KMS-11 (cell line): ENCODE data around the gene NUDCD3.

ENCODE experiments used
- H2AFZ ChIP-seq: fragments of 200-600 bp; sonication (generic); 2 replicates; pipeline ENCODE4 v1.6.1; 2016; ENCODE audit warnings: antibody characterized with exemption, mixed run types, low read depth
- H3K27ac ChIP-seq: fragments of 200-600 bp; sonication (generic); 2 replicates; pipeline ENCODE4 v1.6.1; 2016; ENCODE audit warnings: mild to moderate bottlenecking, mixed run types
- H3K27me3 ChIP-seq: fragments of 200-600 bp; sonication (generic); 2 replicates; pipeline ENCODE4 v1.6.1; 2017; ENCODE audit warnings: mild to moderate bottlenecking, low read depth, mixed run types, moderate library complexity; ENCODE audit not compliant: insufficient read depth
- H3K36me3 ChIP-seq: fragments of 200-600 bp; sonication (generic); 2 replicates; pipeline ENCODE4 v1.6.1; 2017; ENCODE audit warnings: mild to moderate bottlenecking, mixed run types; ENCODE audit not compliant: insufficient read depth
- H3K4me1 ChIP-seq: fragments of 200-600 bp; sonication (generic); 2 replicates; pipeline ENCODE4 v1.6.1; 2016; ENCODE audit warnings: mild to moderate bottlenecking, low read depth, mixed run types; ENCODE audit not compliant: poor library complexity, severe bottlenecking
- H3K4me2 ChIP-seq: fragments of 200-600 bp; sonication (generic); 2 replicates; pipeline ENCODE4 v1.7.0; 2016; ENCODE audit warnings: mild to moderate bottlenecking, mixed run types
- H3K4me3 ChIP-seq: fragments of 200-600 bp; sonication (generic); IDR thresholded peaks from 2 replicates; pipeline ENCODE4 v1.6.1; 2017; ENCODE audit warnings: low read depth, low read length, mixed read lengths; ENCODE audit not compliant: insufficient read depth
- H3K79me2 ChIP-seq: fragments of 200-600 bp; sonication (generic); 2 replicates; pipeline ENCODE4 v1.6.1; 2016; ENCODE audit warnings: low read depth, mixed run types; ENCODE audit not compliant: insufficient read depth
- H3K9ac ChIP-seq: fragments of 200-600 bp; sonication (generic); 2 replicates; pipeline ENCODE4 v1.6.1; 2016; ENCODE audit warnings: mild to moderate bottlenecking, mixed run types
- H4K20me1 ChIP-seq: fragments of 200-600 bp; sonication (generic); 2 replicates; pipeline ENCODE4 v1.6.1; 2016; ENCODE audit warnings: mild to moderate bottlenecking, mixed run types; ENCODE audit not compliant: insufficient read depth
- TF ChIP-seq, protein P1 (sequence below): fragments of 200-600 bp; sonication (generic); conservative IDR thresholded peaks from 2 replicates; pipeline ENCODE4 v1.6.1; 2017; ENCODE audit warnings: low read depth, mild to moderate bottlenecking, antibody characterized with exemption, low read length, moderate library complexity, mixed read lengths

The NUDCD3 gene

DNA sequence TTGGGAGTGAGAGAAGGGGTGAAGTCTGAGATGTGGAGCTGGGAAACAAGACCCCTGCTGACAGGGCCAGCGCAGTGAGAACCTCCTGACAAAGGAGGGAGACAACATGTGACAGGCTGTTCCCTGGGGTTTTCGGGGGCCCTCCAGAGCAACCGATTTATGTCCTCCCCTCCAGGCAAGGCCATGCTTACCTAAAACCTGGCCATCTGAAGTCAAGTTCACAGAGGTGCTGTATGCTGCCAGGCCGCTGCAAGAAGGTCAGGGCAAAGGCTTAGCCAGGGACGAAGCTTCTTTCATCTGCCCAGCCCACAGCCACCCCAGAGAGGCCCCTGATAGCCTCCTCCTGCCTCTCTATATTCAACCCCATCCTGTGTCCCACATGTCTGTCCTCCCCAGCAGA is 30.1 kb upstream of the NUDCD3 start:
- Histone ChIP-seq H3K27me3 (no peaks in the 10 kb centered on the region), H3K4me3 (no peak overlapping the region), H3K4me2 (no peak overlapping the region), H2AFZ (no peak overlapping the region), H3K79me2 (no peaks in the 10 kb centered on the region), H3K36me3 (no peaks in the 10 kb centered on the region), H3K9ac (no peak overlapping the region), H3K27ac (no peak overlapping the region), H4K20me1 (no peaks in the 10 kb centered on the region), H3K4me1 (no peaks in the 10 kb centered on the region)
- TF ChIP-seq, protein P1, sequence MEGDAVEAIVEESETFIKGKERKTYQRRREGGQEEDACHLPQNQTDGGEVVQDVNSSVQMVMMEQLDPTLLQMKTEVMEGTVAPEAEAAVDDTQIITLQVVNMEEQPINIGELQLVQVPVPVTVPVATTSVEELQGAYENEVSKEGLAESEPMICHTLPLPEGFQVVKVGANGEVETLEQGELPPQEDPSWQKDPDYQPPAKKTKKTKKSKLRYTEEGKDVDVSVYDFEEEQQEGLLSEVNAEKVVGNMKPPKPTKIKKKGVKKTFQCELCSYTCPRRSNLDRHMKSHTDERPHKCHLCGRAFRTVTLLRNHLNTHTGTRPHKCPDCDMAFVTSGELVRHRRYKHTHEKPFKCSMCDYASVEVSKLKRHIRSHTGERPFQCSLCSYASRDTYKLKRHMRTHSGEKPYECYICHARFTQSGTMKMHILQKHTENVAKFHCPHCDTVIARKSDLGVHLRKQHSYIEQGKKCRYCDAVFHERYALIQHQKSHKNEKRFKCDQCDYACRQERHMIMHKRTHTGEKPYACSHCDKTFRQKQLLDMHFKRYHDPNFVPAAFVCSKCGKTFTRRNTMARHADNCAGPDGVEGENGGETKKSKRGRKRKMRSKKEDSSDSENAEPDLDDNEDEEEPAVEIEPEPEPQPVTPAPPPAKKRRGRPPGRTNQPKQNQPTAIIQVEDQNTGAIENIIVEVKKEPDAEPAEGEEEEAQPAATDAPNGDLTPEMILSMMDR, result no peak

DNA sequence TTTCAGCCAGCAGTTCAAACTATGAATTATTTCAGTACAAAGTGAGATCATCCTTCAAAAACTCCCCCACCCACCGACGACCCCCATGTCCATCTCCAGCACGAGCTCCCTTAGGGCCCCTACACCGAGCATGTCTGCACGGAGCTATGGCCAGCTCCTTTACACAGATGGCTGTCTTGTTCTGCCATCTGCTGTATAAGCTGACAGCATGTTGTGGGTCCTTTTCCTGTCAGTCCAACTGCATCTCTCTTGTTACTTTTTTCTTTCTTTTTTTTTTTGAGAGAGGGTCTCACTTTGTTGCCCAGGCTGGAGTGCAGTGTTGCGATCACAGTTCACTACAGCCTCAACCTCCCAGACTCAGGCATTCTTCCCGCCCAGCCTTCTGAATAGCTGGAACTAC is 29.1 kb upstream of the NUDCD3 start:
- Histone ChIP-seq H3K27me3 (no peaks in the 10 kb centered on the region), H4K20me1 (no peaks in the 10 kb centered on the region), H2AFZ (no peak overlapping the region)

DNA sequence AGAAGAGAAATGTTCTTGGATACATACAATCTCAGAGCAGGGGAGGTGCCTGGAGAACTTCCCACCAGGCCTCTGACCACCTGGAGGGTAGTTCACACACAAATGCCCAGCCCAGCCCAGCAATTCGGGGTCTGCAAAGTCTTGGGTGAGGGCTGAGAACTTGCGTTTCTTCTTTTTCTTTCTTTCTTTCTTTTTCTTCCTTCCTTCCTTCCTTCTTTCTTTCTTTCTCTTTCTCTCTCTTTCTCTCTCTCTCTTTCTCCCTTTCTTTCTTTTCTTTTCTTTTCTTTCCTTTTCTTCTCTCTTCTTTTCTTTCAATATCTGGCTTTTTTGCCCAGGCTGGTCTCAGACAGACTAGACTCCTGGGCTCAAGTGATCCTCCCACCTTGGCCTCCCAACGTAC is 28.3 kb upstream of the NUDCD3 start:
- H3K4me3 ChIP-seq, result no peak overlapping the region
- no peaks in the 10 kb centered on the region for H4K20me1 ChIP-seq
- H3K79me2 ChIP-seq, result no peaks in the 10 kb centered on the region
- no peaks in the 10 kb centered on the region for H3K4me1 ChIP-seq
- no peak overlapping the region for H2AFZ ChIP-seq
- TF ChIP-seq, protein P1, result no peak
- no peaks in the 10 kb centered on the region for H3K27me3 ChIP-seq
- H3K9ac ChIP-seq, result no peak overlapping the region
- H3K27ac ChIP-seq, result no peak overlapping the region
- H3K36me3 ChIP-seq, result no peaks in the 10 kb centered on the region
- no peak overlapping the region for H3K4me2 ChIP-seq

More for the DNA sequence above, 29.1 kb upstream of the NUDCD3 start:
- no peak overlapping the region for H3K4me2 ChIP-seq
- no peaks in the 10 kb centered on the region for H3K79me2 ChIP-seq
- no peak overlapping the region for H3K9ac ChIP-seq
- H3K4me3 ChIP-seq, result no peak overlapping the region
- no peaks in the 10 kb centered on the region for H3K4me1 ChIP-seq
- TF ChIP-seq, protein P1, result no peak
- H3K36me3 ChIP-seq, result no peaks in the 10 kb centered on the region
- no peak overlapping the region for H3K27ac ChIP-seq

DNA sequence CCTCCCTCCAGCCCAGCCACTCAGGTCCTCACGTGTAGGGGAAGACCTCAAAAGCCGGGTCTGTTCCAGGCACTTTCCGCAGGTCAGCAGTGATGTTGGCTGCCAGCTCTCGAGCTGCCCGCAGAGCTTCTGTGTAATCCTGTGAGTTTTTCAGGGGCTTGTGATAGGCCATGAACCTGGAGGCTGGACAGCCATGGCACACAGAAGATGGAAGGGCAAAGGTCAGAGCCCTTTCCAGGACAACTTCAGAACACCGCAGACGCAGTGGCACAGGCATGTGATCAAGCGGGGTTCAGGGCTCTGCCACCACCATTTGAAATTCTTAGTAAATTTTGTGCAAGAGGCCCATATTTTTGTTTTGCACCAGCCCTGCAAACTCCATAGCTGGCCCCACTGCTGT is 26.7 kb upstream of the NUDCD3 start:
- Histone ChIP-seq H3K36me3 (no peaks in the 10 kb centered on the region), H3K4me1 (no peaks in the 10 kb centered on the region), H3K4me3 (no peak overlapping the region), H3K79me2 (no peaks in the 10 kb centered on the region), H2AFZ (no peak overlapping the region), H3K4me2 (no peak overlapping the region), H3K9ac (no peak overlapping the region), H3K27me3 (no peaks in the 10 kb centered on the region), H3K27ac (no peak overlapping the region), H4K20me1 (no peaks in the 10 kb centered on the region)
- TF ChIP-seq, protein P1, result no peak
